ENCODE data around the gene EFTUD2. TPM values are rescaled to one million over a fixed set of nuclear protein-coding genes. Genes with fewer than 3 reads are reported as not detected.
A peak's percentile ranks its signal among the peaks of the same experiment; 100 is the strongest.

The EFTUD2 gene
- polyA plus RNA-seq, 3 donors = 101 to 113 (median 104) TPM

DNA sequence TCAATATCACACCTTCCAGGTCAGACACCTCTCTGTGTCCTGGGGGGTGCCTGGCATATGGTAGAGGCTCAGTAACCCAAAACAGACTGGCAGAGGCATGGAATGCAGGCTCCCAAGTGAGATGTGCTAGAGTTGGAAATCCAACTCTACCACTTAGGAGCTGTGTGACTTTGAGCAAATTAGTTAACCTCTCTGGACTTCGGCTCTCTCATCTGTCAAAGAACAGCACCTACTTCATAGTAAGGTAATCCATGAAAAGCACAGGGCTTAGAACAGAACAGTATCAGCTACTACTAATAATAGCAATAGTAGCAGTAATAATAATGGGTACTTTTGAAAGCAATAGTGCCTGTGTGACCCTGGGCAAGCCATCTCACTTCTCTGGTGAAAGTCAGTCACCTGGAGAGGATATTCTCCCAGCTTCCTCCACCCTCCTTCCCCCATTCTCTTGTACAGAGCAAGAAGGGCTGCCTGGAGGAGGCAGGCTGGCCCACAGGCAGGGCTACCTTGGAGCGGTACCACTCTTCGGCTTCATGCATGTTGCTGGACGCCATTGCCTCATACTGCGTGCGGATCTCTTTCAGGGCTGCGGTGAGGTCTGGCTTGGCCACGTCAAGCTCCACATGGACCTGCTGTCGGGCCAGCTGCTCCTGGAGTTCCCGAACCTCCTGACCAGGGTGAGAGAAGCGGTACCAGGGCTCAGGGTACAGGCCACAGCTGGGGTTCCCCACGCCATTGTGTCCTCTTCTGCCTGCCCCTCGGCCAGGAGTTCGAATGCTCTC, 13.7 kb upstream of the EFTUD2 start:
- no peak for DNase-seq

DNA sequence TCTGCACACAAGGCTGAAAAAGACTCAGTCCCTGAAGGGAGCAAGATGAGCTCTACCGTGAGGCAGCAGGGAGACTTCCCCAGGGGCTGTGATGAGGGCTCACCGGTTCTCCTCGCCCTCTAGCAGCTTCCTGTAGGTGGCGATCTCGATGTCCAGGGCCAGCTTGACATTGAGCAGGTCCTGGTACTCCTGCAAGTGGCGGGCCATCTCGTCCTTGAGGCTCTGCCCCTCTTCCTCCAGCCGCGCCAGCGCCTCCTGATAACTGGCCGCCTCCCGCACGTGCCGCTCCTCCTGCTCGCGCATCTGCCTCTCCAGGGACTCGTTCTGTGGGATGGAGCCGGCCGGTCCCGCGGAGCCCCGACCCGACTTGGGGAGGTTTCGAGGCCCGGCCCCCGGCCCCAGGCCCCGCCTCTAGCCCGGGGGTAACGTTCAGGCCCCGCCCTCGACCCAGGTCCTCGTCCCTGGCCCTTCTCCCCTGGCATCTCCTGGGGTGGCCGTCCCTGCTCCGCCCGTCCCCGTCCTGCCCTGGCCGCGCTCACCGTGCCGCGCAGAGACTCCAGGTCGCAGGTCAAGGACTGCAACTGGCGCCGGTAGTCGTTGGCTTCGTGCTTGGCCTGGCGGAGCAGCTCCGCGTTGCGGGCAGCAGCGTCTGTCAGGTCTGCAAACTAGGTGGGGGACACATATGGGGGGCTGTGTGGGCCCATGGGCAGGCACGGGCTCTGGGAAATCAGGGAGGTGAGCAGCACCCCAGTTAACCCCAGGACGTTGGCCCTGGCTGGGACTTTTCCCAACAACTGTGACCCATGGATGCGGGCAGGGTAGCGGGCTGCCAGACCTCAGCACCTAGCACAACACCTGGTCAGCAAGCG, 12.1 kb upstream of the EFTUD2 start:
- DNase-seq = peak; percentile 57

DNA sequence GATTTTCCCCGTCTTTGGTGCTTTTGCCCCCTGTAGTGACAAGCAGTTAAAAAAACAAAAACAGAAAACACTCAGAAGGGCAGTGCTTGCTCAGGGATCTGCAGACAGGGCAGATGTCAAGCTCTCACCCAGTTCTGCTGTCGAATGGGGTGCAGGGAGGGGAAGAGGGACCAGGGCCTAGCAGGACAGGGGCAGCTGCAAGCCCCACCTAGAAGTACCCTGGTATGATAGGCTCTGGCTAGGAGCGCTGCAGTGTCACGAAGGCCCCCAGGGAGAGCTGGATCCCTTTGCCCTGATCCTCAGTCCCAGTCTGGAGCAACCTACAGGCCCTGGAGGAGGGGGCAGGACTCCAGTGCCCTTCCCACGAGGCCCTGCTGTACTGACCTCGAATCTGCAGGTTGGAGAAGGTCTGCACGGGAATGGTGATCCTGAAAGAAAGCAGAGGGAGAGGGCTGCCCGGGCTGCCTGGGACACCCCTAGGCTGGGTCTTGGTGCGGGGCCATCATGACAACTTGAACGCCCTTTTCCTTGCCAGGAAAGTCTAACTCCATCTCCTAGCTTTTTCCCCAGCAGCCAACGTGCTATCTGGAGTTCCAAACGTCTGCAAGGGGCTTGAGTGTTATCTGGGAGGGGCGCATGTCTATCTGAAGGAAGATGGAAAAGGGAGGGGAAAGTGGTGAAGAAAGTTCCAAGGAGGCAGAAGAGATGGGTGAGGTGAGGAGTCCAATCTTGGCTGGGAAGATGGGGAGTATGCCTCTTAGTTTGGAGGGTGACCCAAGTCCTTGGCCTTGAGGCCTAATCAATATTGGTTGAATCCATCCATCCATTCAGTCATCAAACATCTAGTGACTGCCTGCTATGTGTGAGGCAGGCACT, 11.2 kb upstream of the EFTUD2 start:
- DNase-seq = no peak

DNA sequence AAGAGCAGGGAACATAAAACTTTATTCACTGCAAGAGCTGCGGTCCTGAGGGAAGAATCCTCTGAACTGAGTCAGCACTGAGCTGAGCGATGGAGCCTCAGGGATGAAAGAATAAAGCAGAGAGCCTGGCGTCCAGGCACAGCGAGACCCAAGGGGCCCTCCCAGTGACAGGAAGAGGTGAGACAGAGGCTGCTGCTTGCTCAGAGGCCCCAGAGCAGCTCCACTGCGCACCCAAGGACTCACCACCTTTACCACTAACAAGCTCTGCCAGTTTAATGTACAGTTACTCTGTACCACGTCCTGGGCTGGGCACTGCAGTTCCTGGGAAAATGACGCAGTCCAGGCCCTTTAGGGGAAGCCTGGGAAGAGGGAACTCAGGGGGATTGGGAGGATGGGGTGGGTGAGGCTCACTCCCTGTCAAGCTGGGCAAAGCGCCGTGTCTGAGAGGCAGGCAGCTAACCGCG, 10.5 kb upstream of the EFTUD2 start:
- DNase-seq = no peak

DNA sequence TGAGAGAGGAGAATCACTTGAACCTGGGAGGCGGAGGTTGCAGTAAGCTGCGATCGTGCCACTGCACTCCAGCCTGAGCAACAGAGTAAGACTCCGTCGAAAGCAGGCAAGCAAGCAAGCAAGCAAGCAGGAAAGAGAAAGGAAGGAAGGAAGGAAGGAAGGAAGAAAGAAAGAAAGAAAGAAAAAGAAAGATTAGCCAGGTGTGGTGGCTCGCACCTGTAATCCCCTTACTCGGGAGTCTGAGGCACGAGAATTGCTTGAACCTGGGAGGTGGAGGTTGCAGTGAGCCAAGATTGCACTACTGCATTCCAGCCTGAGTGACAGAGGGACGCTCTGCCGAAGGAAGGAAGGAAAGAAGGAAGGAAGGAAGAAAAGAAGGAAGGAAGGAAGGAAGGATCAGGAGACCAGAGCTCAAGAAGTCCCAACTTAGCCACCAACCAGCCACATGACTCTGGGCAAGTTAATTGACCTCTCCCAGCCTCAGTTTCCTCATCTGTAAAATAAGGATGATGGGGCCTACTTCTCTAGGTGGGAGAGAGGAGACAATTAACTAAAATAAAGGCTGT, 9.6 kb upstream of the EFTUD2 start:
- no peak for DNase-seq

DNA sequence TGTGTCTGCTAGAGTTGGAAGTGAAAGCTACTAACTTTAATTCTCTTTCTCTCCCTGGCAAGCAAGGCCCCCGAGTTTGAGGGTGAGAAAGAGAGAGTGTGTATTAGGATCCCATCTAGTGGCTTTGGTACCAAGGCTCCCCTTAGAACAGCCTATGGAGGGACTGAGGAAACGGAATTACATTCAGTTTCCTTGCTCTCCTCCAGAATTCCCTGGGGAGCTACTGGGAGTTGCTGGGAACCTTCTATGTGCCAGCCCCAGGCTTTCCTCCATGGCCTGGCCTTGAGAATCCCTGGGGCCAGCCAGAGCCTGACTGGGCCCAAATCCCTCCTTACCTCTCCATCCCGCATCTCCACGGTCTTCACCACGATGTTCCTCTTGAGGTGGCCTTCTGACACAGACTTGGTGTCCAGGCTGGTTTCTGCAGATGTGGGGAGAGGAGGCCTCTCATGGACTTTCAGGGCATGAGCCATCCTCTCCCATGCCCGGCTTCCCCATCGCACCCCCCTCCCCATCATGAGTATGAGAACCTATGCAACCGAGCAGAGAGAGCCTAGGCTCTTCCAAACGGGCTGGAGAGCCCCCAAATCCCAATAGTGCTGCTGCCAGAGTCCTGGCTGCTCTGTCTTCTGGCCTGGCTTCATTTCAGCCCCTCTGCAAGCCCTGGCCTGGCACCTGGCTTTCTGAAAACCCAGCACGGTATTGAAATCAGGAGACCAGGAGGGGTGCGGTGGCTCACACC, 8.7 kb upstream of the EFTUD2 start:
- DNase-seq = no peak

DNA sequence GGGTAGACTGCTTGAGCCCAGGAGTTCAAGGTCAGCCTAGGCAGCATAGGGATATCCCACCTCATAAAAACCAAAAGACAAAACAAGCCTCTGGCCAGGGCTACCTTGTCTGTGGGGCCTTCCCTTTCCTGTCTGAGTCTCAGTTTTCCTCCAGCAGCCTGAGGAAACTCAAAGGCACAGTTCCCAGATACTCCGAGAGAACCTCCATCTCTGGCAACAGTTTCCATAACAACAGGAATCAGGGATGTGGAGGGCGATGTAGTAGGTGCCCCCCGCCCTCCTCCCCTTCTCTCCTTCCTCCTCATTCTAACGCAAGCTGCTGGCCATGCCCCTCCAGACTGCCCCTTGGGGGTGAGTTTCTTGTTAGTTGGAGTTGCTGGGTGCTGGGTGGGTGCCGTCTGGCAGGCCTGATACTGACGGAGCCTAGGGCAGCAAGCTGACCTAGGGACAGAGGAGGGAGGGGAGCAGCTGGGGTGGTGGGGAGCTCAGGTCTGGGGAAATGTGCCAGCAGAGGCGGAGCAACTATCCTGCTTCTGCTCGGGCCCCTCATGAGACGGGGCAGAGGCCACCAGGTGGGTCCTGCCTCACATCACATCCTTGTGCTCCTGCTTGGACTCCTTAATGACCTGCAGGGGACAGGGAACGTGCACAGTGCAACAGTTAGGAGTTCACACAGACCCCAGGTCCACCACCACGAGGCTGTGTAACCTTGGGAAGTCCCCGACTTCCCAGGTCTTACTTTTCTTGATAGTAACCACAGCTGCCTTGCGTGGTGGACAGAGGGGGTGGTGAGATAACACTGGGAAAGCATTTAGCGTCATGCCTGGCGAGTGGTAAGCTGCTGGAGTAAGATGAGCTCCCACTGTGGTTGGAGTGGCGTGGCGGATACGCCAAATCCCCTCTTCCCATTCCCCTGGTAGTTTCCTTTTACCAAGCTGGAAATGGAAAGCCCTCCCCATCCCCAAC, 7.8 kb upstream of the EFTUD2 start:
- no peak for DNase-seq

DNA sequence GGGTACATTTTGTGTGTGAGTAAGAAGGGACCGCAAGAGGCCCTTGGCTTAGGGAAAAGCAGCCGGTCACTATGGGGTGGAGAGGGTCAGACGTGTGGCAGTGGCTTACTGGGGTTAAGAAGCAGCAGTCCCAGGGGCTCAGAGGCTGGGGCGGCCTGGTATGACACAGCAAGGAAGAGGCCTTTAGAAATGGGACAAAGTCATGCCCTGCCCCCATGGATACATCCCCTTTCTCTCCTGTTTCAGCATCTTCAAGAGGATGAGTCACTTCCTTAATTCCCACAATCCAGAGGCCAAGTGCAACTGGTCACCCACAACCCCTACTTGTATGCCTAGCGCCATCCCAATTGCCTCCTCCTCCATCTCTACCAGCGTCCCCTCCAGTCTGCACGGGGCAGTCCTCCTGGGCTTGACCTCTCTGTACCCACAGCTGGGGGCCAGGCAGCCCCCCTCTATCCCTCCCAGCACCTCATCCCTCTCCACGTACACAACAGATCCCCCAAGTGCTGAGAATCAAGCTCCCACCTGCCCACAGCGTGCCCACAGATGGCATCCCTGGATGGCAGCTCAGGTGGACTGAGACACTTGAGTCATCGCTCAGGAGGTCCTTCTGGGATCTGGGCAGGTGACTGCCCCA, 6.9 kb upstream of the EFTUD2 start:
- no peak for DNase-seq

DNA sequence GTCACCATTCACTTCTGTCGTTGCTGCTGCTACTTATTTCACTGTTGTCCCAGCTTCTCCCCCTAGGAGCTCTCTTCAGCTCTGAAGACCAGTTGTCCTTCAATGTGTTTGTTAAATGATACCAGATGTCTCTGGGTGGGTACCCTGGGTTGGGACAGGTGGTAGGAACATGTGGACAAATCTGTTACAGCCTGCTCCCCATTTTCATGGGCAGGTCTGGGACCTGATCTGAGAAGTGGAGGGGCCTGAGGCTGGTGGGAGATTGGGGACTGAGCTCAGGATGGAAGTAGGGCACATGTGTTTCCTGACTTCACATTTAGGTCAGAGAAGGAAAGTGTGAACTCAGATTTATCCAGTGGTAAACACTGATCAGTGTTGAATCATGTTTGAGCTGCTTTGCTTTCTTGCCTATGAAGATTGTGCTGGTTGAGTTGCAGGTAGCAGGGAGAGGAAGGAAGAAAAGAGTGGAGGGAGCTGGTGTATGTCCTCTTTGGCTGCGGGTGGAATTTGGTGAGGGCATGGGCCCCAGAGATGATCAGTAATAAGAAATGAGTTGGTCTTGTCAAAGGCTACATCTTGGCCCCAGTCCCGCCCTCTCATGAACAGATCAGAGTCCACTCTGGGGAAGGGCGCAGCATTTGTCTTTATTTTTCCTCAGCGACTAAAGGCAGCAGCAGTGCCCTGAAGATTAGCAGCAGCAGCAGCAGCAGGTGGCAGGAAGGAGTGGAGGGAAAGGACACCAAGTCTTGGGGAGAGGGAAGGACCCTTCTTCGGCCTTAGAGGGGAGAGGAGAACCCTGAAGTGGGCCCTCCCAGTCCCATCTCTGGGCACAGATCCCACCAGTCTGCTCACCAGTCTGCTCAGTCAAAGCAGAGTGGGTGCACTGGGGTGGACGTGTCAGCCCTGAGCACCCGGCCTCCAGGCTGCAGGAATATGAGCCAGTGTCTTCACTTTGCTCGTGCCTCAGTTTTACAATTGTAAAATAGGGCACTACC, 6.1 kb upstream of the EFTUD2 start:
- DNase-seq = no peak

DNA sequence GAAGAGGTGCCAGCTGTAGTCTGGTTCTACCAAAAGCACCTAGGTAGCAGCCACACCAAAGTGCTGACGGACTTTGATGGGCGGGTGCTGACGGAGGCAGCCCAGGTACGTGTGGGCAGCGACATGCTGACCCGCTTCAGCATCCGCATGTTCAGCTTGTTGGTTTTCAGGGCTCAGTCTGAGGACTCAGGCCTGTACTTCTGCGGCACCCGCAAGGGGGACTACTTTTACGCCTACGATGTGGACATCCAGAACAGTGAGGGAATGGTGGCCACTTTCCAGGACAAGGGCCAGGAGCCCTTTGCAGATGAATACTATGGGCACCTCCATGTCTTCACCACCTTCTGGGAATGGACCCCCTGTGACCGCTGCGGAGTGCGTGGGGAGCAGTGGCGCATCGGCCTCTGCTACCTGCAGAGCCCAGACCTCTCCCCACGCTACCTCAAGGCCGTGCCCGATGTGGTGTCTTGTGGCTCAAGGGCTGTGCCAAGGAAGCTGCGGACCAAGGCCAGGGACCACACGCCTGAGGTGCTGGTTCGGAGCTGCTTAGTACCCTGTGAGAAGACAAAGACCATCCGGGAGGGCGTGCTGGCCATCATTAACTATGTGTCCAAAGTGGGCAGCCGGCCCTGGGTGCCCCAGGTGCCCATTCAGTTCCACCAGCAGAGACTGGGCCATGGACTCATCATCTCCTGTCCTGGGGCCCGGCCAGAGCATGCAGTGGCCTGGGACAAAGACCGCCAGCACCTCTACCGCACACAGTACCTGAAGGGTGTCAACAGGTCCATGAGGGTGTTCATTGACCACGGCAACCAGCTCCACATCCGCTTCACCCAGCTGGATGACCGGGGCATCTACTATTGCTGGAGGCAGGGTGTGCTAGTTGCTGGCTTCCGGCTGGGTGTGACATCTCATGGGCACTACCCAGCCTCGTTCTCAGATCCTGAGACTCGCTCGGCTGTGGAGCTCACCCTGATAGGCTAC, 5.0 kb upstream of the EFTUD2 start:
- no peak for DNase-seq

DNA sequence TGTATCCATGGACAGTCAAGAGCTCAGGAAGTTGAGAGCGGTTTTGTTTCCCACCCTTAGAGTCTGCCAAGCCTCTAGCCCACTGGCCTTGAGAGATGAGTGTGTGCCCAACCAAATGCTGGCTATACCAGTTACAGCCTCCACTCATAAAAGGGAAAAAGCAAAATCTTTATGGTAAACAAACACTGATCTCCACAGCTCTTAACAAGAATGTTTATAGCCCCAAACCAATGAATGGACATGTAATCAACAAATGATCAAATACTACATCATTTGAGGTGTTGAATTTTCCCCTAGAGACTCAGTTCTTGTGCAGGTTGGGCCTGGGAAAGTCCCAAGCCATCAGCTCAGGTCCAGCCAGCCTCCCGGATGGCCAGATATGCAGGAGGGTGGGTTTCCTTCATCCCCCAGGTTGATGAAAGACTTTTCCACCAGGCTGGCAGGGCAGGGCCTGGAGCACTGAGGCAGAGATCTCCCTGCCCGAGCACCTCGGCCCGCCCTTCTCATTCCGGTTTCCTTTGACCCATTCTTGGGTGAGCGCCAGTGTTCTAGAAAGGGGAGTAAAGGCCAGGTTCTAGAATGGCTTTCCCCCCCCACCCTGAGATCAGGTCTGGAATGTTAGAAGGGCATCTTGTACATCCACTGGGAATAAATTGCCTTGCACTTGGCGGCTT, 3.9 kb upstream of the EFTUD2 start:
- no peak for DNase-seq

DNA sequence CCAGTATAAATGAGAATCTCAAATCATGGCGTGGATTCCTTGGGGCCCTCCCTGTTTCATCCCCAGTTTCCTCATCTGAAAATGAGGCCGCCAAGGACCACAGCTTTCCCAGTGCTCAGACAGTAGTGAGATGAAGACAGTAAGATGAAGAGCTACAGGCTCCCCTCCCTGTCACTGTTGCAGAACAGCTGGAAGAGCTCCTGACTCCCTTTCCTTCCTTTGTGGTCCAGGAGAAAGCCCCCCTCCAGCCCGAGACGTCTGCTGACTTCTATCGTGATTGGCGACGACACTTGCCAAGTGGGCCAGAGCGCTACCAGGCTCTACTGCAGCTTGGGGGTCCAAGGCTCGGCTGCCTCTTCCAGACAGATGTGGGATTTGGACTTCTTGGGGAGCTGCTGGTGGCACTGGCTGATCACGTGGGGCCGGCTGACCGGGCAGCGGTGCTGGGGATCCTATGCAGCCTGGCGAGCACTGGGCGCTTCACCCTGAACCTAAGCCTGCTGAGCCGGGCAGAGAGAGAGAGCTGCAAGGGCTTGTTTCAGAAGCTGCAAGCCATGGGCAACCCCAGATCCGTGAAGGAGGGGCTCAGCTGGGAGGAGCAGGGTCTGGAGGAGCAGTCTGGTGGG, 3.0 kb upstream of the EFTUD2 start:
- DNase-seq = no peak

DNA sequence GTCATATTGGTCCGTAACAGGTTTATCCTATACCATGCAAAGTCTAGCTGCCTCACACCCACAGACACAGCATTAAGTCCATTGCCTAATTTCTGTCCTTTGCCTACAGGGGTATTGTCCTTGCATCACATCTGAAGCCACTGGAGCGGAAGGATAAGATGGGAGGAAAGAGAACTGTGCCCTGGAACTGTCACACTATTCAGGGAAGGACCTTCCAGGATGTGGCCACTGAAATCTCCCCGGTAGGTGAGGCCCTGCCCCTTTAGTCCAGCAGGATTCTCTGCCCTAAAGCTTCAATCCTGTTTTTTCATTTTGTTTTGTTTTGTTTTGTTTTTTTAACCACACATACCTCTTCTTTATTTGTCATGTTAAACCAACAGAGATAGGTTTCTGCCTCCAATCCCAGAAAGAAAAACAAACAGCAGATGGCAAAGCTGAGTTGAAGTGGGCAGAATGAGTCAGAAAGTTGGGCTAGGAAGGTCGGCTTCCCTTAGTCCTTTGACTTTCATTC, 2.2 kb upstream of the EFTUD2 start:
- no peak for DNase-seq

DNA sequence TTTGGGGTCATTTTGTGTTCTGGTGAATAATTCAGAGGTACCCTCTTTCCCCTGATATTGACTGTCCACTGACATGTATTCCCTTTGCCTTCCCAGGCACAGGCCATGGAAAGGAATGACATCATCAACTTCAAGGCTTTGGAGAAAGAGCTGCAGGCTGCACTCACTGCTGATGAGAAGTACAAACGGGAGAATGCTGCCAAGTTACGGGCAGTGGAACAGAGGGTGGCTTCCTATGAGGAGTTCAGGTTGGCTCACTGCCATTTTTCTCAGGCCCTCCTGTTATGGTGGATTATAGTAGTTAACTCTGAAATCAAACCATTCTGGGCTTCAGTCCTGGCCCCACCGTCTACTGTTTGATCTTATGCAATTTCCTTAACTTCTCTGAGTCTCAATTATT, 1.6 kb upstream of the EFTUD2 start:
- DNase-seq = no peak

DNA sequence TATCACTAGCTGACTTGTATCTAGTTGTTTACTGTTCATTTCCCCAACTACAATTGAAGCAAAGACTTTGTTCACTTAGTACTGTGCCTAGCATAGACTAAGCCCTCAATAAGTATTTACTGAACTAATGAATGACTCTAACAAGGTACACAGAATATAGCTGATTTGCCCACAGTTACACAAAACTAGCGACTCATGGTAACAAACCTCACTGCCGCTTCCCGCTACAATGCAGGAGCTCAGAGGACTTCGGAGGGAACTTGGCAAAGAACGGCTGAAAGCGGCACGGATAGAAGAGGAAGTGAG, 524 bp downstream of the EFTUD2 start:
- no peak for DNase-seq

DNA sequence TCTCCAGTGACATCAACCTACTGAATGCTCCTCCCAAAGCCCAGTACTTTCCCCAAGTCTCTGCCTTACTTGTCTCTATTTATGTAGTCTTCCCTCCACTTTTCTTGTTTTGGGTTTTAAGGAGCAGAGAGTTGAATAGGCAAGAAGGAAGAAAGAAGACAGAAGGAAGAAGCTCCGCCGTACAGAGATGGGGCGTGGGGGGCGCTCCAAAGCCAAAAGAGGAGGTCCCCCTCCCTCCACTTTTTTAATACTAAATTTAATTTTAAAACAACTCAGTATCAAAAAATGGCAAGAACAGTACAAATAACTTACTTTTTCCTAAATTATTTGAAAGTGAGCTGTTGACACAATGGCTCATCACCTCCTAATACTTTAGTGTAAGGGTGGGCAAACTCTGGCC, 4.6 kb downstream of the EFTUD2 start:
- DNase-seq = no peak
